Astrocyte (in vitro differentiated cells and primary cell): ENCODE data around the gene NIPSNAP3A.

ENCODE experiments used
- EZH2 ChIP-seq: IDR thresholded peaks from 2 replicates; pipeline ENCODE4 v1.6.1; 2012; ENCODE audit warnings: mild to moderate bottlenecking, low read length, inconsistent platforms; ENCODE audit not compliant: insufficient read depth
- TF ChIP-seq, protein P1 (sequence below): IDR thresholded peaks from 2 replicates; pipeline ENCODE4 v1.5.1; 2011; ENCODE audit warnings: low read depth, mild to moderate bottlenecking, inconsistent platforms, low read length, moderate library complexity; ENCODE audit not compliant: insufficient read depth

DNA sequence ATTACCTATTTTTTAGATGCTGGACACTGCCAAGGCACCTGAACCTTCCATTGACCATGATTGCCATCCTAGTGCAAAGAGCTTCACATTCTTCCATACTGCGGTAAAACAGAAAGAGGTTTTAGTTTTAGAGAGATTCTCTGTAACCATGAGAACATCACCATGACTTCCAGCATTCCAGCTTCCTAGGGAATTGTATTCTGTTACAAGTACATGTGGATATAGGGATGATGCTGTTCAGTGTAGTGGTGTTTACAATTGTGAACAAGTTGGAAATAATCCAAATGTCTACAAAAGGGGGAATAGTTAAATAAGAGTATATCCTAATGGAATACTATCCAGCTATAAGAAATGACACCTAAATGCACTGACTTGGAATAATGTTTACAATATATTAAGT lies 38.8 kb downstream of the NIPSNAP3A start:
- TF ChIP-seq, protein P1, sequence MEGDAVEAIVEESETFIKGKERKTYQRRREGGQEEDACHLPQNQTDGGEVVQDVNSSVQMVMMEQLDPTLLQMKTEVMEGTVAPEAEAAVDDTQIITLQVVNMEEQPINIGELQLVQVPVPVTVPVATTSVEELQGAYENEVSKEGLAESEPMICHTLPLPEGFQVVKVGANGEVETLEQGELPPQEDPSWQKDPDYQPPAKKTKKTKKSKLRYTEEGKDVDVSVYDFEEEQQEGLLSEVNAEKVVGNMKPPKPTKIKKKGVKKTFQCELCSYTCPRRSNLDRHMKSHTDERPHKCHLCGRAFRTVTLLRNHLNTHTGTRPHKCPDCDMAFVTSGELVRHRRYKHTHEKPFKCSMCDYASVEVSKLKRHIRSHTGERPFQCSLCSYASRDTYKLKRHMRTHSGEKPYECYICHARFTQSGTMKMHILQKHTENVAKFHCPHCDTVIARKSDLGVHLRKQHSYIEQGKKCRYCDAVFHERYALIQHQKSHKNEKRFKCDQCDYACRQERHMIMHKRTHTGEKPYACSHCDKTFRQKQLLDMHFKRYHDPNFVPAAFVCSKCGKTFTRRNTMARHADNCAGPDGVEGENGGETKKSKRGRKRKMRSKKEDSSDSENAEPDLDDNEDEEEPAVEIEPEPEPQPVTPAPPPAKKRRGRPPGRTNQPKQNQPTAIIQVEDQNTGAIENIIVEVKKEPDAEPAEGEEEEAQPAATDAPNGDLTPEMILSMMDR, result no peak
- TF ChIP-seq EZH2, result no peak
